C4-2B (cell line): ENCODE data around the gene BEGAIN.

Experiments used
- CTCF ChIP-seq: fragments of 450-650 bp; conservative IDR thresholded peaks from 2 replicates; pipeline ENCODE4 v1.5.1; 2017; ENCODE audit warnings: mild to moderate bottlenecking
- ZFX ChIP-seq: fragments of 450-650 bp; IDR thresholded peaks from 2 replicates; pipeline ENCODE4 v1.6.1; 2017

- TF ChIP-seq CTCF = no peak
- TF ChIP-seq ZFX = no peak
These were observed 22.7 kb downstream of the BEGAIN start for GRCh38 chr14:100564512-100564911.
